ENCODE data around the gene NCAM2. TPM values are rescaled to one million over a fixed set of nuclear protein-coding genes. Genes with fewer than 3 reads are reported as not detected.

The NCAM2 gene
- total and polyA plus RNA-seq, 2 of the 4 experiments (the other 2 are of a cell fraction): 2.7 to 5.0 TPM

DNA sequence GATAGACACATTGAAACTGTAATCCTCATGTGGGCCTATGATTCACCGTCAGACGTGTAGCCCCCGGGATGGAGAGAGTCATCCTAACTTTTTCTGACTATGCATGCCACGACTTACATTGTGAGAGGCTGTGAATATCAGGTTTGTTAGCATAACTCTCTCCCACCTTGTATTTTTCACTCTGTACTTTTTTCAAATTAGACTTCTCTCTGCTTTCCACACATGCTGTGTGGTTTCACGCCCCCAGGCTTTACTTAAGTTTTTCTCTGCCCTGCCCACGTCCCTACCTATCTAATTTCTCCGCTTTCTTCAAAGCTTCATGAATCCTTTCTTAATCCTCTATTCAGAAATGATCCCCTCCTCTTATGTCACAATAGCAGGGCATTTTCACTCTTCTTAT, 3.4 kb upstream of the NCAM2 start:
- dilution Hi-C loops (cut with HindIII; ENCODE audit: low sequenced_read_pairs, unreplicated experiment) (no loop called here), intact Hi-C loops (cut with micrococcal nuclease) (no loop called here), in situ Hi-C loops (cut with MboI; ENCODE audit: low sequenced_read_pairs) (no loop called here)
- WGBS, 2 experiments (ENCODE audit: extremely low coverage in 2 of 2, insufficient read length in 1 of 2): no CpG with 5 or more reads among the region's 7 CpGs
- Histone ChIP-seq H3K27ac (ENCODE audit: insufficient read depth, low read length) (no peak overlapping the region), H4K8ac (ENCODE audit: low read depth in 2 of 2, low read length in 2 of 2) (no peak overlapping the region), H3K14ac (replicated peaks; ENCODE audit: low read depth, low read length) (no peak overlapping the region), H2AK9ac (replicated peaks; ENCODE audit: low read depth, low read length, poor library complexity) (no peak overlapping the region), H4K5ac (ENCODE audit: low read depth, low read length) (no peak overlapping the region), H3K9ac (ENCODE audit: low read depth, low read length) (no peak overlapping the region), H3K9me1 (ENCODE audit: insufficient read depth, low read length) (no peaks in the 10 kb centered on the region), H3K27me3 (ENCODE audit: control insufficient read depth, insufficient read depth, low read length) (peaks cover 6% of the 10 kb centered on the region; the same call in 1 of the 2 replicates), H3K4me2 (ENCODE audit: low read depth, low read length) (no peak overlapping the region), H3K23ac (ENCODE audit: low read depth, low read length) (no peak overlapping the region), H4K91ac (ENCODE audit: insufficient read depth, low read depth, low read length) (no peak overlapping the region), H2BK15ac (ENCODE audit: low read depth, low read length) (no peak overlapping the region), H3K4ac (ENCODE audit: low read depth, low read length) (no peak overlapping the region), H2BK120ac (ENCODE audit: low read depth, low read length) (no peak overlapping the region), H3K4me1 (ENCODE audit: control insufficient read depth, insufficient read depth, low read length) (no peaks in the 10 kb centered on the region), H2BK5ac (ENCODE audit: low read depth, low read length, poor library complexity, severe bottlenecking) (no peak overlapping the region), H2AK5ac (ENCODE audit: low read depth, low read length) (no peak overlapping the region), H3K4me3 (ENCODE audit: insufficient read depth, low read depth, low read length) (no peak overlapping the region), H3K56ac (ENCODE audit: extremely low read depth, insufficient read depth, low read length) (no peak overlapping the region), H3K9me3 (ENCODE audit: control insufficient read depth, insufficient read depth, low read length) (no peaks in the 10 kb centered on the region), H3K79me1 (ENCODE audit: low read depth in 1 of 2, low read length in 2 of 2) (no peaks in the 10 kb centered on the region), H2AFZ (replicated peaks; ENCODE audit: low read length, poor library complexity) (no peak overlapping the region), H4K20me1 (ENCODE audit: insufficient read depth, low read length) (no peaks in the 10 kb centered on the region), H3K36me3 (ENCODE audit: control insufficient read depth, insufficient read depth, low read length) (no peaks in the 10 kb centered on the region), H3K18ac (ENCODE audit: low read depth, low read length) (no peak overlapping the region), H2BK20ac (ENCODE audit: low read depth, low read length) (no peak overlapping the region)
- no peak for ATAC-seq (ENCODE audit: low read depth)
- DNase-seq: no peak
- no TSS peak for BruUV-seq (replicated peaks)
- ChIA-PET POLR2A (ENCODE audit: unreplicated experiment) (no interaction called here), CTCF (interaction anchor here (0.5 kb wide), 1 partner anchor 206 kb away, joined by 3 read pairs; no protein-coding TSS in a partner anchor)
- no peak for TF ChIP-seq POLR2A (IDR thresholded peaks at IDR 0.05; ENCODE audit: low read depth, low read length)
- TF ChIP-seq, protein P1, sequence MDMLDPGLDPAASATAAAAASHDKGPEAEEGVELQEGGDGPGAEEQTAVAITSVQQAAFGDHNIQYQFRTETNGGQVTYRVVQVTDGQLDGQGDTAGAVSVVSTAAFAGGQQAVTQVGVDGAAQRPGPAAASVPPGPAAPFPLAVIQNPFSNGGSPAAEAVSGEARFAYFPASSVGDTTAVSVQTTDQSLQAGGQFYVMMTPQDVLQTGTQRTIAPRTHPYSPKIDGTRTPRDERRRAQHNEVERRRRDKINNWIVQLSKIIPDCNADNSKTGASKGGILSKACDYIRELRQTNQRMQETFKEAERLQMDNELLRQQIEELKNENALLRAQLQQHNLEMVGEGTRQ (IDR thresholded peaks at IDR 0.05; ENCODE audit: low read depth, low read length): no peak
- TF ChIP-seq MAZ (IDR thresholded peaks at IDR 0.05; ENCODE audit: borderline replicate concordance, low read depth, low read length): no peak
- no peak for TF ChIP-seq SMC3 (IDR thresholded peaks at IDR 0.05; ENCODE audit: low read depth, low read length)
